GM19395 (cell line): Measurements from ENCODE around the gene C1QTNF8.

Experiments used
- ATAC-seq: cut with Tn5 transposase; IDR thresholded peaks from one replicate; pipeline ENCODE4 v1.9.1; 2021; ENCODE audit warnings: mild to moderate bottlenecking, moderate library complexity; ENCODE audit not compliant: unreplicated experiment

The C1QTNF8 gene

GRCh38 chr16:1080801-1081733, 15.0 kb downstream of the C1QTNF8 start:
- no peak for ATAC-seq

- ATAC-seq, result no peak
These were observed 16.1 kb downstream of the C1QTNF8 start for GRCh38 chr16:1079786-1080525.

- no peak for ATAC-seq
These were observed 16.7 kb downstream of the C1QTNF8 start for GRCh38 chr16:1079341-1079740.

- ATAC-seq, result no peak
These were observed 17.4 kb downstream of the C1QTNF8 start for GRCh38 chr16:1078579-1079021.

- ATAC-seq, result no peak
These were observed 18.0 kb downstream of the C1QTNF8 start for GRCh38 chr16:1077877-1078578.

- no peak for ATAC-seq
These were observed 19.1 kb downstream of the C1QTNF8 start for GRCh38 chr16:1076801-1077576.

GRCh38 chr16:1075546-1075945, 20.5 kb downstream of the C1QTNF8 start:
- no peak for ATAC-seq

- ATAC-seq, result no peak
These were observed 21.7 kb downstream of the C1QTNF8 start for GRCh38 chr16:1074379-1074649.

- no peak for ATAC-seq
These were observed 22.3 kb downstream of the C1QTNF8 start for GRCh38 chr16:1073566-1074378.

GRCh38 chr16:1073262-1073558, 22.8 kb downstream of the C1QTNF8 start:
- no peak for ATAC-seq

- no peak for ATAC-seq
These were observed 23.4 kb downstream of the C1QTNF8 start, which contains the start of gene SSTR5 for GRCh38 chr16:1072526-1073261. Gene SSTR5 (plus strand): TSS chr16:1072747. CDS start chr16:1078869, 6,122 bp downstream.

- ATAC-seq, result no peak
These were observed 24.4 kb downstream of the C1QTNF8 start for GRCh38 chr16:1071561-1072225.

- no peak for ATAC-seq
These were observed 25.1 kb downstream of the C1QTNF8 start for GRCh38 chr16:1070864-1071408.

- no peak for ATAC-seq
These were observed 25.8 kb downstream of the C1QTNF8 start for GRCh38 chr16:1070084-1070863.

- ATAC-seq, result no peak
These were observed 26.9 kb downstream of the C1QTNF8 start for GRCh38 chr16:1069154-1069553.

- ATAC-seq, result no peak
These were observed 27.6 kb downstream of the C1QTNF8 start for GRCh38 chr16:1068451-1068850.

GRCh38 chr16:1067629-1068028, 28.4 kb downstream of the C1QTNF8 start:
- no peak for ATAC-seq
